GM06990 (cell line): Measurements from ENCODE around the gene HBM.

Experiments
- DNase-seq: peaks from one replicate; pipeline ENCODE4 v3.0.0-alpha.2; 2011; ENCODE audit not compliant: insufficient read length; ENCODE audit errors: extremely low read depth
- H3K27me3 ChIP-seq: replicated peaks from 2 replicates; pipeline ENCODE4 v1.6.0; 2011; ENCODE audit warnings: low read length; ENCODE audit not compliant: control insufficient read depth, insufficient read depth
- H3K36me3 ChIP-seq: 2 replicates; pipeline ENCODE4 v1.5.1; 2011; ENCODE audit warnings: low read length; ENCODE audit not compliant: control insufficient read depth, insufficient read depth
- H3K4me3 ChIP-seq: replicated peaks from 2 replicates; pipeline ENCODE4 v1.5.1; 2011; ENCODE audit warnings: low read depth, mild to moderate bottlenecking, control low read depth, low read length
- CTCF ChIP-seq: IDR thresholded peaks from 2 replicates; pipeline ENCODE4 v1.5.1; 2011; ENCODE audit warnings: low read length, control low read depth, mild to moderate bottlenecking, inconsistent platforms; ENCODE audit not compliant: insufficient read depth, poor library complexity, severe bottlenecking

The HBM gene

GRCh38 chr16:130533-131173 lies 35.1 kb upstream of the HBM start:
- TF ChIP-seq CTCF: no peak
- H3K4me3 ChIP-seq: no peak overlapping the region
- H3K27me3 ChIP-seq: no peaks in the 10 kb centered on the region
- DNase-seq: no peak
- H3K36me3 ChIP-seq: peaks cover 1% of the 10 kb centered on the region

GRCh38 chr16:132120-132519 lies 33.7 kb upstream of the HBM start:
- TF ChIP-seq CTCF: no peak

GRCh38 chr16:133716-134115 lies 32.1 kb upstream of the HBM start:
- Histone ChIP-seq H3K27me3 (no peaks in the 10 kb centered on the region), H3K4me3 (no peak overlapping the region), H3K36me3 (no peaks in the 10 kb centered on the region; the same call in none of the 2 replicates)
- DNase-seq: no peak
- TF ChIP-seq CTCF: no peak

More at GRCh38 chr16:132120-132519, 33.7 kb upstream of the HBM start:
- Histone ChIP-seq H3K36me3 (no peaks in the 10 kb centered on the region; the same call in none of the 2 replicates), H3K4me3 (no peak overlapping the region), H3K27me3 (no peaks in the 10 kb centered on the region)
- DNase-seq: no peak

- Histone ChIP-seq H3K27me3 (no peaks in the 10 kb centered on the region), H3K36me3 (no peaks in the 10 kb centered on the region; the same call in 1 of the 2 replicates), H3K4me3 (peak overlapping the region; percentile 69)
- DNase-seq: peak; percentile 55
- TF ChIP-seq CTCF: no peak
Observed at GRCh38 chr16:138049-138417, 27.7 kb upstream of the HBM start.

- no peak for DNase-seq
- no peaks in the 10 kb centered on the region for H3K36me3 ChIP-seq
- no peak for TF ChIP-seq CTCF
- no peaks in the 10 kb centered on the region for H3K27me3 ChIP-seq
- H3K4me3 ChIP-seq: no peak overlapping the region
Observed at GRCh38 chr16:140175-140857, 25.5 kb upstream of the HBM start.
